ENCODE results near the gene CEP290. TPM values are rescaled to one million over a fixed set of nuclear protein-coding genes. Genes with fewer than 3 reads are reported as not detected.

Gene CEP290
- total and polyA plus RNA-seq, 2 experiments from 2014 or later, result 17.3 to 25.7 TPM

DNA sequence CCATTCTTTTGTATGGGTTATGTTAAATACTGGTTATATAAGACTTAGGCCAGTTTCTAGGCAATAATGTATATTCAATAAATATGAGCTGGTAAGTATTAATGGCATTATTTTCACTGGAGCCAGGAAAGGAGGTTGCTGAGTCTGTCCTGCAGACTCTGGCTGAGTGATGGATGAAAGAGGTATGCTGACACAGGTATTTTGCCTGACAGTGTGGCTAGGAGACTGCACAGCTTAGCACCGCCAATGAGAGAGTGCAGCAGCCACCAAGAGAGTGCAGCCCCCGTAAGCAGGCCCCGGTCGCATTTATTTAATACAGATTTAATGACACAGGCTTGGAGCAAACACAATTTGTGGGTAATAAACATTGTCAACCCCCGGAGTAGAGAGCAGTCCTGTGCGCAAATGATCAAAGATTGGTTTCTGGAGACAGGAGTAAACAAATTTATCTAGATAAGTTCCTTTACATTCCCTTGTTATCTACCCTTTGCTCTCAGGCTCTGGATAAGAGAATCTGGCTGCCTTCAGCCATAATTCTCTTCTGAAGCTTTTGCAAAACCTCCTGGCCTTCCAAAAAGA, 37.6 kb upstream of the CEP290 start:
- Histone ChIP-seq H3K4me3 (no peak overlapping the region), H3K79me2 (replicated peaks; ENCODE audit: insufficient read depth) (no peaks in the 10 kb centered on the region), H3K27me3 (ENCODE audit: insufficient read depth) (no peaks in the 10 kb centered on the region), H3K4me1 (ENCODE audit: insufficient read depth) (0 out of 2 replicates have a peak, but pooled peaks cover 4% of the 10 kb centered on the region), H4K20me1 (replicated peaks; ENCODE audit: insufficient read depth) (no peaks in the 10 kb centered on the region), H3K9me2 (ENCODE audit: insufficient read depth) (no peaks in the 10 kb centered on the region), H3K36me3 (ENCODE audit: insufficient read depth) (peaks cover 2% of the 10 kb centered on the region; the same call in 1 of the 2 replicates), H3F3A (replicated peaks; ENCODE audit: low read depth) (no peaks in the 10 kb centered on the region), H2AFZ (no peak overlapping the region), H3K27ac (ENCODE audit: low read depth) (no peak overlapping the region), H3K4me2 (no peak overlapping the region)
- H3K27ac Mint-ChIP-seq, result no peak overlapping the region
- H3K4me1 Mint-ChIP-seq, result no peaks in the 10 kb centered on the region
- no peaks in the 10 kb centered on the region for H3K9me3 Mint-ChIP-seq
- TF ChIP-seq NANOG (IDR thresholded peaks at IDR 0.05; ENCODE audit: borderline replicate concordance) (no peak), ZNF114 (CRISPR knock-in tag; IDR thresholded peaks at IDR 0.05) (no peak), ETS1 (IDR thresholded peaks at IDR 0.05) (no peak), EZH2phosphoT487 (IDR thresholded peaks at IDR 0.05; ENCODE audit: unreplicated experiment) (no peak), CTCF (conservative IDR thresholded peaks at IDR 0.05; ENCODE audit: low read depth in 2 of 2) (no peak), POLR2AphosphoS5 (IDR thresholded peaks at IDR 0.05; ENCODE audit: low read depth) (no peak), JUNB (IDR thresholded peaks at IDR 0.05; ENCODE audit: unreplicated experiment) (no peak), STAT1 (IDR thresholded peaks at IDR 0.05; ENCODE audit: unreplicated experiment) (no peak), EZH2 (IDR thresholded peaks at IDR 0.05; ENCODE audit: low read depth, unreplicated experiment) (no peak)
- TF ChIP-seq, protein P1, sequence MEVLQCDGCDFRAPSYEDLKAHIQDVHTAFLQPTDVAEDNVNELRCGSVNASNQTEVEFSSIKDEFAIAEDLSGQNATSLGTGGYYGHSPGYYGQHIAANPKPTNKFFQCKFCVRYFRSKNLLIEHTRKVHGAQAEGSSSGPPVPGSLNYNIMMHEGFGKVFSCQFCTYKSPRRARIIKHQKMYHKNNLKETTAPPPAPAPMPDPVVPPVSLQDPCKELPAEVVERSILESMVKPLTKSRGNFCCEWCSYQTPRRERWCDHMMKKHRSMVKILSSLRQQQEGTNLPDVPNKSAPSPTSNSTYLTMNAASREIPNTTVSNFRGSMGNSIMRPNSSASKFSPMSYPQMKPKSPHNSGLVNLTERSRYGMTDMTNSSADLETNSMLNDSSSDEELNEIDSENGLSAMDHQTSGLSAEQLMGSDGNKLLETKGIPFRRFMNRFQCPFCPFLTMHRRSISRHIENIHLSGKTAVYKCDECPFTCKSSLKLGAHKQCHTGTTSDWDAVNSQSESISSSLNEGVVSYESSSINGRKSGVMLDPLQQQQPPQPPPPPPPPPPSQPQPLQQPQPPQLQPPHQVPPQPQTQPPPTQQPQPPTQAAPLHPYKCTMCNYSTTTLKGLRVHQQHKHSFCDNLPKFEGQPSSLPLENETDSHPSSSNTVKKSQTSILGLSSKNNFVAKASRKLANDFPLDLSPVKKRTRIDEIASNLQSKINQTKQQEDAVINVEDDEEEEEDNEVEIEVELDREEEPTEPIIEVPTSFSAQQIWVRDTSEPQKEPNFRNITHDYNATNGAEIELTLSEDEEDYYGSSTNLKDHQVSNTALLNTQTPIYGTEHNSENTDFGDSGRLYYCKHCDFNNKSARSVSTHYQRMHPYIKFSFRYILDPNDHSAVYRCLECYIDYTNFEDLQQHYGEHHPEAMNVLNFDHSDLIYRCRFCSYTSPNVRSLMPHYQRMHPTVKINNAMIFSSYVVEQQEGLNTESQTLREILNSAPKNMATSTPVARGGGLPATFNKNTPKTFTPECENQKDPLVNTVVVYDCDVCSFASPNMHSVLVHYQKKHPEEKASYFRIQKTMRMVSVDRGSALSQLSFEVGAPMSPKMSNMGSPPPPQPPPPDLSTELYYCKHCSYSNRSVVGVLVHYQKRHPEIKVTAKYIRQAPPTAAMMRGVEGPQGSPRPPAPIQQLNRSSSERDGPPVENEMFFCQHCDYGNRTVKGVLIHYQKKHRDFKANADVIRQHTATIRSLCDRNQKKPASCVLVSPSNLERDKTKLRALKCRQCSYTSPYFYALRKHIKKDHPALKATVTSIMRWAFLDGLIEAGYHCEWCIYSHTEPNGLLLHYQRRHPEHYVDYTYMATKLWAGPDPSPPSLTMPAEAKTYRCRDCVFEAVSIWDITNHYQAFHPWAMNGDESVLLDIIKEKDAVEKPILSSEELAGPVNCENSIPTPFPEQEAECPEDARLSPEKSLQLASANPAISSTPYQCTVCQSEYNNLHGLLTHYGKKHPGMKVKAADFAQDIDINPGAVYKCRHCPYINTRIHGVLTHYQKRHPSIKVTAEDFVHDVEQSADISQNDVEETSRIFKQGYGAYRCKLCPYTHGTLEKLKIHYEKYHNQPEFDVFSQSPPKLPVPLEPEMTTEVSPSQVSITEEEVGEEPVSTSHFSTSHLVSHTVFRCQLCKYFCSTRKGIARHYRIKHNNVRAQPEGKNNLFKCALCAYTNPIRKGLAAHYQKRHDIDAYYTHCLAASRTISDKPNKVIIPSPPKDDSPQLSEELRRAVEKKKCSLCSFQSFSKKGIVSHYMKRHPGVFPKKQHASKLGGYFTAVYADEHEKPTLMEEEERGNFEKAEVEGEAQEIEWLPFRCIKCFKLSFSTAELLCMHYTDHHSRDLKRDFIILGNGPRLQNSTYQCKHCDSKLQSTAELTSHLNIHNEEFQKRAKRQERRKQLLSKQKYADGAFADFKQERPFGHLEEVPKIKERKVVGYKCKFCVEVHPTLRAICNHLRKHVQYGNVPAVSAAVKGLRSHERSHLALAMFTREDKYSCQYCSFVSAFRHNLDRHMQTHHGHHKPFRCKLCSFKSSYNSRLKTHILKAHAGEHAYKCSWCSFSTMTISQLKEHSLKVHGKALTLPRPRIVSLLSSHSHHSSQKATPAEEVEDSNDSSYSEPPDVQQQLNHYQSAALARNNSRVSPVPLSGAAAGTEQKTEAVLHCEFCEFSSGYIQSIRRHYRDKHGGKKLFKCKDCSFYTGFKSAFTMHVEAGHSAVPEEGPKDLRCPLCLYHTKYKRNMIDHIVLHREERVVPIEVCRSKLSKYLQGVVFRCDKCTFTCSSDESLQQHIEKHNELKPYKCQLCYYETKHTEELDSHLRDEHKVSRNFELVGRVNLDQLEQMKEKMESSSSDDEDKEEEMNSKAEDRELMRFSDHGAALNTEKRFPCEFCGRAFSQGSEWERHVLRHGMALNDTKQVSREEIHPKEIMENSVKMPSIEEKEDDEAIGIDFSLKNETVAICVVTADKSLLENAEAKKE (CRISPR knock-in tag; IDR thresholded peaks at IDR 0.05), result no peak
- TF ChIP-seq, protein P2, sequence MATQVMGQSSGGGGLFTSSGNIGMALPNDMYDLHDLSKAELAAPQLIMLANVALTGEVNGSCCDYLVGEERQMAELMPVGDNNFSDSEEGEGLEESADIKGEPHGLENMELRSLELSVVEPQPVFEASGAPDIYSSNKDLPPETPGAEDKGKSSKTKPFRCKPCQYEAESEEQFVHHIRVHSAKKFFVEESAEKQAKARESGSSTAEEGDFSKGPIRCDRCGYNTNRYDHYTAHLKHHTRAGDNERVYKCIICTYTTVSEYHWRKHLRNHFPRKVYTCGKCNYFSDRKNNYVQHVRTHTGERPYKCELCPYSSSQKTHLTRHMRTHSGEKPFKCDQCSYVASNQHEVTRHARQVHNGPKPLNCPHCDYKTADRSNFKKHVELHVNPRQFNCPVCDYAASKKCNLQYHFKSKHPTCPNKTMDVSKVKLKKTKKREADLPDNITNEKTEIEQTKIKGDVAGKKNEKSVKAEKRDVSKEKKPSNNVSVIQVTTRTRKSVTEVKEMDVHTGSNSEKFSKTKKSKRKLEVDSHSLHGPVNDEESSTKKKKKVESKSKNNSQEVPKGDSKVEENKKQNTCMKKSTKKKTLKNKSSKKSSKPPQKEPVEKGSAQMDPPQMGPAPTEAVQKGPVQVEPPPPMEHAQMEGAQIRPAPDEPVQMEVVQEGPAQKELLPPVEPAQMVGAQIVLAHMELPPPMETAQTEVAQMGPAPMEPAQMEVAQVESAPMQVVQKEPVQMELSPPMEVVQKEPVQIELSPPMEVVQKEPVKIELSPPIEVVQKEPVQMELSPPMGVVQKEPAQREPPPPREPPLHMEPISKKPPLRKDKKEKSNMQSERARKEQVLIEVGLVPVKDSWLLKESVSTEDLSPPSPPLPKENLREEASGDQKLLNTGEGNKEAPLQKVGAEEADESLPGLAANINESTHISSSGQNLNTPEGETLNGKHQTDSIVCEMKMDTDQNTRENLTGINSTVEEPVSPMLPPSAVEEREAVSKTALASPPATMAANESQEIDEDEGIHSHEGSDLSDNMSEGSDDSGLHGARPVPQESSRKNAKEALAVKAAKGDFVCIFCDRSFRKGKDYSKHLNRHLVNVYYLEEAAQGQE (IDR thresholded peaks at IDR 0.05; ENCODE audit: unreplicated experiment), result no peak
- DNase-seq (ENCODE audit: low spot score) (no peak), ATAC-seq (no peak)
- no peak overlapping the region for H3K4me3 Mint-ChIP-seq
- H3K36me3 Mint-ChIP-seq (ENCODE audit: low read depth), result peaks cover 50% of the 10 kb centered on the region
- H3K27me3 Mint-ChIP-seq (ENCODE audit: insufficient read depth, low read depth, poor library complexity), result no peaks in the 10 kb centered on the region

Data from GM23338 (cell line).